Activated CD4-positive, alpha-beta T cell treated with anti-CD3 and anti-CD28 coated beads, Interleukin-2, amount 10 ng/mL, durations not matched to agents 7 days and 5 days (primary cell): Measurements from ENCODE around the gene ETV3. TPM values are rescaled to one million over a fixed set of nuclear protein-coding genes. Genes with fewer than 3 reads are reported as not detected.

Experiments
- CTCF ChIA-PET: fragments of 350-600 bp; sonication (Branson Sonifier 250); formaldehyde crosslinking; loops from one replicate; lab custom pipeline; 2021; ENCODE audit warnings: antibody characterized with exemption; lab: Charles Lee
- POLR2A ChIA-PET: fragments of 350-600 bp; sonication (Branson Sonifier 250); formaldehyde crosslinking; loops from one replicate; lab custom pipeline; 2021; ENCODE audit warnings: antibody characterized with exemption; lab: Charles Lee
- DNase-seq: peaks from one replicate; pipeline ENCODE4 v3.0.0-alpha.2; 2020
- H3K27ac Mint-ChIP-seq: one replicate; pipeline ENCODE4 v1.8.0; 2021; ENCODE audit warnings: mild to moderate bottlenecking, moderate library complexity, mixed read lengths
- H3K27me3 Mint-ChIP-seq: one replicate; pipeline ENCODE4 v1.8.0; 2021; ENCODE audit warnings: mixed read lengths
- H3K36me3 Mint-ChIP-seq: one replicate; pipeline ENCODE4 v1.8.0; 2021; ENCODE audit warnings: low read depth, mixed read lengths
- H3K4me1 Mint-ChIP-seq: one replicate; pipeline ENCODE4 v1.8.0; 2021; ENCODE audit warnings: mixed read lengths
- H3K4me3 Mint-ChIP-seq: one replicate; pipeline ENCODE4 v1.8.0; 2021; ENCODE audit warnings: mild to moderate bottlenecking, moderate library complexity, mixed read lengths
- H3K9me3 Mint-ChIP-seq: one replicate; pipeline ENCODE4 v1.8.0; 2021; ENCODE audit warnings: mixed read lengths
- total RNA-seq, 2 experiments: library from RNA; stranded (reverse); gene quantifications; one replicate each; pipeline ENCODE4 v1.2.3, GENCODE V29; 2021

The ETV3 gene
- total RNA-seq, 2 experiments from 2014 or later, result 33.3 to 37.5 TPM

- Mint-ChIP-seq H3K4me1 (no peaks in the 10 kb centered on the region), H3K27ac (no peak overlapping the region), H3K27me3 (peaks cover 3% of the 10 kb centered on the region), H3K36me3 (no peaks in the 10 kb centered on the region), H3K9me3 (no peaks in the 10 kb centered on the region), H3K4me3 (no peak overlapping the region)
- CTCF ChIA-PET, result interaction anchor here (1.1 kb wide), 1 partner anchor 64 kb away, joined by 6 read pairs; no protein-coding TSS in a partner anchor
- DNase-seq, result no peak
- POLR2A ChIA-PET, result no interaction called here
Measured at GRCh38 chr1:157092831-157093230, 45.4 kb downstream of the ETV3 start.

- Mint-ChIP-seq H3K4me1 (no peaks in the 10 kb centered on the region), H3K36me3 (no peaks in the 10 kb centered on the region), H3K27ac (no peak overlapping the region), H3K27me3 (peaks cover 3% of the 10 kb centered on the region), H3K4me3 (no peak overlapping the region), H3K9me3 (no peaks in the 10 kb centered on the region)
- no peak for DNase-seq
- CTCF ChIA-PET, result interaction anchor here (0.6 to 5.4 kb wide), 4 partner anchors 61 to 448 kb away, joined by 3 to 176 read pairs (median 8); no protein-coding TSS in a partner anchor
- POLR2A ChIA-PET, result no interaction called here
Measured at GRCh38 chr1:157091668-157092273, 46.4 kb downstream of the ETV3 start.

GRCh38 chr1:157091186-157091585 lies 47.0 kb downstream of the ETV3 start:
- Mint-ChIP-seq H3K27ac (no peak overlapping the region), H3K4me1 (no peaks in the 10 kb centered on the region), H3K36me3 (no peaks in the 10 kb centered on the region), H3K27me3 (peaks cover 3% of the 10 kb centered on the region), H3K4me3 (no peak overlapping the region), H3K9me3 (no peaks in the 10 kb centered on the region)
- ChIA-PET POLR2A (no interaction called here), CTCF (interaction anchor here (0.6 to 5.4 kb wide), 10 partner anchors 10 to 1022 kb away, joined by 3 to 176 read pairs (median 12); no protein-coding TSS in a partner anchor)
- DNase-seq, result no peak

DNA sequence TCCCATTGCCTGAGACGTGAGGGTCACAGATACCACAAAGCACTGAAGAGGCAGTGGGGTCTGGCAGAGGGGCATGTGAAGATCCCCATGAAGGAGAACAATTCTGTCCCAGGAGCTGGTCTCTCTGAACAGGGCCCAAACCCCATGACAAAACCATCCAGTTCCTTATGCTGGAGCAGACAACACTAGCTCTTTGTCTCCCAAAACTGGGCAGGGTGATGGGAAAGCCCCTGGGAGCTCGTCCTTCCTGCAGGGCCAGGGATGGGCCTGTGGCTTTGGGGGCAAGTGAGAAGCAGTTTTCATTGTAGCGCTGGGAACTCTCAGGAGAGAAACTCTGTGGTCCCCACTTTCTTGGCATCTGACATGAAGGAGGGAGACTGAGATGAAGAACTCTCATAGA lies 47.4 kb downstream of the ETV3 start:
- no peak for DNase-seq
- Mint-ChIP-seq H3K27me3 (peaks cover 3% of the 10 kb centered on the region), H3K36me3 (no peaks in the 10 kb centered on the region), H3K4me3 (no peak overlapping the region), H3K27ac (no peak overlapping the region), H3K4me1 (no peaks in the 10 kb centered on the region), H3K9me3 (no peaks in the 10 kb centered on the region)
- POLR2A ChIA-PET, result interaction anchor here (1.3 kb wide), 1 partner anchor 65 kb away, joined by 5 read pairs; no protein-coding TSS in a partner anchor
- CTCF ChIA-PET, result interaction anchor here (0.6 to 5.4 kb wide), 14 partner anchors 10 to 1022 kb away, joined by 3 to 176 read pairs (median 9); no protein-coding TSS in a partner anchor

- H3K9me3 Mint-ChIP-seq, result no peaks in the 10 kb centered on the region
- POLR2A ChIA-PET, result interaction anchor here (1.3 kb wide), 1 partner anchor 66 kb away, joined by 5 read pairs; no protein-coding TSS in a partner anchor
- H3K36me3 Mint-ChIP-seq, result no peaks in the 10 kb centered on the region
- H3K4me1 Mint-ChIP-seq, result no peaks in the 10 kb centered on the region
- CTCF ChIA-PET, result interaction anchor here (0.6 to 5.4 kb wide), 25 partner anchors 9 to 273 kb away, joined by 3 to 176 read pairs (median 4); no protein-coding TSS in a partner anchor
- H3K27me3 Mint-ChIP-seq, result peaks cover 3% of the 10 kb centered on the region
- H3K4me3 Mint-ChIP-seq, result no peak overlapping the region
- peak; percentile 90 for DNase-seq
- H3K27ac Mint-ChIP-seq, result no peak overlapping the region
Measured at GRCh38 chr1:157090196-157090647, 48.0 kb downstream of the ETV3 start.

DNA sequence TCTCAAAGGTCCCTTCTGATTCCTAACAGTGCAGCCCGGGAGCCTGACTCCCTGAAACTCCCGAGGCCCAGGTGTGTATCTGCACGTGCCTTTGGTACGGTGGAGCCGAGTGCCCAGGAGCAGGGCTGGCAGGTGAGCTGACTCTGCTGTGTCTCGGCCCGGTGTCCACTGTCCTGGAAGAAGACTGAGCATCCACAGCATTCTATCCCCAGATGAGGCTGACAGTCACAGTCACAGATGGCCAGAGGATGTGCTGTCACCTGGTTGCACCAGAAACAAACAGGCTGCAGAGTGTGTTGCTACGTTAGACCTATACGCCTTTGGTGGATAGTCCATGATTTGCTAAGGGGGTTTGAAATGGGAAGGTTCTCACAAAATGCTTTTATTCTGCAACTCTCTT lies 48.4 kb downstream of the ETV3 start:
- DNase-seq, result no peak
- ChIA-PET POLR2A (interaction anchor here (1.3 kb wide), 1 partner anchor 66 kb away, joined by 5 read pairs; no protein-coding TSS in a partner anchor), CTCF (interaction anchor here (0.6 to 5.4 kb wide), 25 partner anchors 9 to 274 kb away, joined by 3 to 176 read pairs (median 4); no protein-coding TSS in a partner anchor)
- H3K4me1 Mint-ChIP-seq, result no peaks in the 10 kb centered on the region
- H3K27me3 Mint-ChIP-seq, result peaks cover 3% of the 10 kb centered on the region
- no peak overlapping the region for H3K27ac Mint-ChIP-seq
- no peaks in the 10 kb centered on the region for H3K9me3 Mint-ChIP-seq
- H3K4me3 Mint-ChIP-seq, result no peak overlapping the region
- H3K36me3 Mint-ChIP-seq, result no peaks in the 10 kb centered on the region

DNA sequence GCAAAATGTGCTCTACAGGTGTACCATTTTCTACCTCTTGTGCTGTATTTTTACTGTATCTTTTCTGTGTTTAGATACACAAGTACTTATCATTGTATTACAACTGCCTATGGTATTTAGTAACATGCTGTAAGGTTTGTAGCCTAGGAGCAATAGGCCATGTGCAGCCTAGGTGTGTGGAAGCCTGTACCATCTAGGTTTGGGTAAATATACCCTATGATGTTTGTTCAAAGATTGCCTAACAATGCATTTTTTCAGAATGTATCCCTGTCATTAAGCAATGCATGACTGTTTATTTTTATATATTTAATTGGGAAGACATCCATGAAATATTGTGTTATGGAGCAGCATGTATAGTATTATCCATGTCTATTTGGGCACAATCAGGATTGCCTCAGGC lies 49.6 kb downstream of the ETV3 start:
- no peaks in the 10 kb centered on the region for H3K9me3 Mint-ChIP-seq
- CTCF ChIA-PET, result interaction anchor here (5.4 kb wide), 1 partner anchor 64 kb away, joined by 176 read pairs; no protein-coding TSS in a partner anchor
- no peaks in the 10 kb centered on the region for H3K4me1 Mint-ChIP-seq
- H3K36me3 Mint-ChIP-seq, result no peaks in the 10 kb centered on the region
- no peak for DNase-seq
- peaks cover 3% of the 10 kb centered on the region for H3K27me3 Mint-ChIP-seq
- no peak overlapping the region for H3K27ac Mint-ChIP-seq
- H3K4me3 Mint-ChIP-seq, result no peak overlapping the region
- POLR2A ChIA-PET, result no interaction called here

DNA sequence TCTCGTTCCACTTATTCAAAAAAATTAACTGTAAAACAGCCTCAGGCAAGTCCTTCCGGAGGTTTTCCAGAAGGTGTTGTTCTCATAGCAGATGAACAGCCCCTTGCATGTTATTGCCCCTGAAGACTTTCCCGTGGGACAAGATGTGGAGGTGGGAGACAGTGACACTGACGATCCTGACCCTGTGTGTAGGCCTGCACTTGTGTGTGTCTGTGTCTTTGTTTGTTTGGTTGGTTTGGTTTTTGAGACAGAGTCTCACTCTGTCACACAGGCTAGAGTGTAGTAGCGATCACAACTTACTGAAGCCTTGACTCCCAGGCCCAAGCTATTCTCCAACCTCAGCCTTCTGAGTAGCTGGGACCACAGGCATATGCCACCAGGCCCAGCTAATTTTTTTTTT lies 51.2 kb downstream of the ETV3 start:
- POLR2A ChIA-PET, result no interaction called here
- no peaks in the 10 kb centered on the region for H3K36me3 Mint-ChIP-seq

DNA sequence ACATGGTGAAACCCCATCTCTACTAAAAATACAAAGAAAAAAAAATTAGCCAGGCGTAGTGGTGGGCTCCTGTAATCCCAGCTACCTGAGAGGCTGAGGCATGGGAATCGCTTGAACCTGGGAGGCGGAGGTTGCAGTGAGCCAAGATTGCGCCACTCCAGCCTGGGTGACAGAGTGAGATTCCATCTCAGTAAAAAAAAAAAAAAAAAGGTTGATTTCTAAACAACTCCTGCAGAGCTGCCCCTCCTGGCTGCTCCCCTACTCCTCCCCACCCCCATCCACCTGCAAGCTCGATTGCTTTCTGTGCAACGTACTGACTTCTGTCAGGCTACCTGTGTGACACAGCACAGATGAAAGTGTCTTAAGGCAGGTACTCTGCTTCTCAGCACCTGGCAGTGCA lies 51.9 kb downstream of the ETV3 start:
- Mint-ChIP-seq H3K9me3 (no peaks in the 10 kb centered on the region), H3K27me3 (peaks cover 13% of the 10 kb centered on the region), H3K27ac (no peak overlapping the region), H3K4me3 (no peak overlapping the region), H3K36me3 (no peaks in the 10 kb centered on the region), H3K4me1 (no peaks in the 10 kb centered on the region)
- POLR2A ChIA-PET, result no interaction called here
- CTCF ChIA-PET, result interaction anchor here (0.6 to 5.4 kb wide), 2 partner anchors 66 to 422 kb away, joined by 5 to 176 read pairs; no protein-coding TSS in a partner anchor
- DNase-seq, result no peak

More for the DNA sequence above, 51.2 kb downstream of the ETV3 start:
- Mint-ChIP-seq H3K9me3 (no peaks in the 10 kb centered on the region), H3K4me3 (no peak overlapping the region), H3K27me3 (peaks cover 13% of the 10 kb centered on the region), H3K27ac (no peak overlapping the region), H3K4me1 (no peaks in the 10 kb centered on the region)
- DNase-seq, result no peak
- CTCF ChIA-PET, result interaction anchor here (0.6 to 5.4 kb wide), 3 partner anchors 48 to 422 kb away, joined by 3 to 176 read pairs (median 5); no protein-coding TSS in a partner anchor

GRCh38 chr1:157085421-157085820 lies 52.8 kb downstream of the ETV3 start:
- peaks cover 13% of the 10 kb centered on the region for H3K27me3 Mint-ChIP-seq
- H3K36me3 Mint-ChIP-seq, result no peaks in the 10 kb centered on the region
- H3K9me3 Mint-ChIP-seq, result no peaks in the 10 kb centered on the region
- no peak for DNase-seq
- CTCF ChIA-PET, result interaction anchor here (0.6 to 3.2 kb wide), 2 partner anchors 11 to 69 kb away, joined by 3 to 10 read pairs; no protein-coding TSS in a partner anchor
- no peak overlapping the region for H3K27ac Mint-ChIP-seq
- H3K4me3 Mint-ChIP-seq, result no peak overlapping the region
- POLR2A ChIA-PET, result no interaction called here
- H3K4me1 Mint-ChIP-seq, result no peaks in the 10 kb centered on the region

GRCh38 chr1:157084720-157085119 lies 53.5 kb downstream of the ETV3 start:
- Mint-ChIP-seq H3K4me3 (no peak overlapping the region), H3K27ac (no peak overlapping the region), H3K36me3 (no peaks in the 10 kb centered on the region), H3K4me1 (no peaks in the 10 kb centered on the region), H3K9me3 (no peaks in the 10 kb centered on the region), H3K27me3 (peaks cover 10% of the 10 kb centered on the region)
- POLR2A ChIA-PET, result no interaction called here
- CTCF ChIA-PET, result interaction anchor here (0.6 to 3.2 kb wide), 2 partner anchors 11 to 68 kb away, joined by 3 to 10 read pairs; no protein-coding TSS in a partner anchor
- DNase-seq, result no peak

DNA sequence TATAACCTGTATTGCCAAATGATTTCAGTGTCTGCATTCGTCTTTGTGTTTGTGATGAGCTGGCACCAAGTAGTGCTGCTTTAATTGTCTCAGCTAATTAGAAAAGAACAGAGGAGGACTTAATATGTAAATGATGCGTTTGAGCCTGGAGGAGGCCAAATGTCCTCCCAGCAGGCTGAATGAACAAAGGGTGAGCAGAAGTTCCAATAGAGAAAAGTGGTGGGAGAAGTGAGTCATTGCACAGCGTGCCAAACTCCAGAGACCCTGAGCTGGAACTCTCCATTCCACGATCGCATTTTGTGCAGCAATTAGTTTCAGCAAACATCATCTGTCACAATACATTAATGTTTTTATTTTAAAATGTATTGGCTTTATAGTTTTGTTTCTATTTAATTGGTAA lies 56.5 kb downstream of the ETV3 start:
- CTCF ChIA-PET, result interaction anchor here (0.6 to 2.4 kb wide), 6 partner anchors 8 to 264 kb away, joined by 3 to 20 read pairs (median 4); partner anchors contain the start of gene ETV3L
- no peak overlapping the region for H3K4me3 Mint-ChIP-seq
- POLR2A ChIA-PET, result no interaction called here
- H3K9me3 Mint-ChIP-seq, result no peaks in the 10 kb centered on the region
- no peak for DNase-seq
- no peaks in the 10 kb centered on the region for H3K4me1 Mint-ChIP-seq
- H3K27ac Mint-ChIP-seq, result no peak overlapping the region
- peaks cover 26% of the 10 kb centered on the region for H3K27me3 Mint-ChIP-seq
- H3K36me3 Mint-ChIP-seq, result no peaks in the 10 kb centered on the region

GRCh38 chr1:157080714-157081113 lies 57.5 kb downstream of the ETV3 start:
- H3K27ac Mint-ChIP-seq, result no peak overlapping the region
- POLR2A ChIA-PET, result no interaction called here

More at GRCh38 chr1:157080714-157081113, 57.5 kb downstream of the ETV3 start:
- CTCF ChIA-PET, result interaction anchor here (1.2 to 2.4 kb wide), 3 partner anchors 9 to 70 kb away, joined by 3 to 20 read pairs (median 4); partner anchors contain the start of gene ETV3L
- DNase-seq, result no peak
- Mint-ChIP-seq H3K4me1 (no peaks in the 10 kb centered on the region), H3K9me3 (no peaks in the 10 kb centered on the region), H3K27me3 (peaks cover 30% of the 10 kb centered on the region), H3K36me3 (no peaks in the 10 kb centered on the region), H3K4me3 (no peak overlapping the region)
